ENCODE data around the gene MLLT1.
A peak's percentile ranks its signal among the peaks of the same experiment; 100 is the strongest.

The MLLT1 gene

GRCh38 chr19:6220385-6221191, 59.2 kb downstream of the MLLT1 start:
- no peak for DNase-seq

- no peak for DNase-seq
Observed at GRCh38 chr19:6219586-6220290, 60.0 kb downstream of the MLLT1 start.

GRCh38 chr19:6219147-6219525, 60.6 kb downstream of the MLLT1 start:
- DNase-seq: no peak

GRCh38 chr19:6218491-6219146, 61.2 kb downstream of the MLLT1 start:
- peak; percentile 33 to 48 for DNase-seq

GRCh38 chr19:6217752-6218334, 61.9 kb downstream of the MLLT1 start:
- no peak for DNase-seq

- DNase-seq: no peak
Observed at GRCh38 chr19:6216996-6217751, 62.6 kb downstream of the MLLT1 start.

- DNase-seq: no peak
Observed at GRCh38 chr19:6216236-6216995, 63.4 kb downstream of the MLLT1 start.

GRCh38 chr19:6215701-6216235, 64.0 kb downstream of the MLLT1 start:
- no peak for DNase-seq

- no peak for DNase-seq
Observed at GRCh38 chr19:6214881-6215541, 64.8 kb downstream of the MLLT1 start.

- DNase-seq: no peak
Observed at GRCh38 chr19:6213696-6214641, 65.8 kb downstream of the MLLT1 start.

- no peak for DNase-seq
Observed at GRCh38 chr19:6213266-6213595, 66.5 kb downstream of the MLLT1 start.

- DNase-seq: no peak
Observed at GRCh38 chr19:6212403-6213265, 67.1 kb downstream of the MLLT1 start.

- no peak for DNase-seq
Observed at GRCh38 chr19:6211632-6212402, 68.0 kb downstream of the MLLT1 start.

GRCh38 chr19:6210721-6211600, 68.8 kb downstream of the MLLT1 start:
- no peak for DNase-seq

- no peak for DNase-seq
Observed at GRCh38 chr19:6210091-6210490, 69.7 kb downstream of the MLLT1 start.

GRCh38 chr19:6209680-6210079, 70.1 kb downstream of the MLLT1 start:
- DNase-seq: no peak

GRCh38 chr19:6209233-6209632, 70.5 kb downstream of the MLLT1 start:
- no peak for DNase-seq
